Activated gamma-delta T cell (primary cell): ENCODE results near the gene IL13.
"Not testable (repeated sequence)": the region's sequence is repeated elsewhere in the genome, so short reads cannot be mapped to it uniquely, and the experiment has no call there.

ENCODE experiments used
- DNase-seq: peaks from one replicate; lab custom pipeline; 2025; lab: John Stamatoyannopoulos, UW
- total RNA-seq, 2 donors: gene quantifications; one replicate each; lab custom pipeline; 2026; lab: John Stamatoyannopoulos, UW

The IL13 gene
- total RNA-seq = 0.10 to 0.31 reads per million in 2 donors

- no peak for DNase-seq
Observed at GRCh38 chr5:132657676-132658380, at the start of gene IL13. IL13 (plus strand) TSS chr5:132658173; CDS start chr5:132658187, 14 bp downstream.

- DNase-seq = no peak
Observed at GRCh38 chr5:132611965-132612364, 46.0 kb upstream of the IL13 start.

- no peak for DNase-seq
Observed at GRCh38 chr5:132612846-132613245, 45.1 kb upstream of the IL13 start.

- no peak for DNase-seq
Observed at GRCh38 chr5:132621699-132622098, 36.3 kb upstream of the IL13 start.

GRCh38 chr5:132622608-132623007 lies 35.4 kb upstream of the IL13 start:
- no peak for DNase-seq

- no peak for DNase-seq
Observed at GRCh38 chr5:132627470-132627869, 30.5 kb upstream of the IL13 start.

GRCh38 chr5:132628814-132629213 lies 29.2 kb upstream of the IL13 start:
- no peak for DNase-seq

GRCh38 chr5:132629230-132629944 lies 28.6 kb upstream of the IL13 start:
- no peak for DNase-seq

GRCh38 chr5:132633587-132633986 lies 24.4 kb upstream of the IL13 start:
- DNase-seq = not testable (repeated sequence)

- no peak for DNase-seq
Observed at GRCh38 chr5:132635873-132636272, 22.1 kb upstream of the IL13 start.

GRCh38 chr5:132637241-132637640 lies 20.7 kb upstream of the IL13 start:
- DNase-seq = no peak

GRCh38 chr5:132639706-132640130 lies 18.3 kb upstream of the IL13 start:
- DNase-seq = no peak

- DNase-seq = no peak
Observed at GRCh38 chr5:132640613-132641012, 17.4 kb upstream of the IL13 start.

GRCh38 chr5:132641241-132641723 lies 16.7 kb upstream of the IL13 start:
- DNase-seq = no peak

- DNase-seq = no peak
Observed at GRCh38 chr5:132641841-132642240, 16.1 kb upstream of the IL13 start.

- no peak for DNase-seq
Observed at GRCh38 chr5:132644177-132644576, 13.8 kb upstream of the IL13 start.

GRCh38 chr5:132646583-132647266 lies 11.2 kb upstream of the IL13 start:
- DNase-seq = no peak

- DNase-seq = no peak
Observed at GRCh38 chr5:132647473-132647872, 10.5 kb upstream of the IL13 start.

GRCh38 chr5:132648355-132648754 lies 9.6 kb upstream of the IL13 start:
- DNase-seq = no peak

- DNase-seq = no peak
Observed at GRCh38 chr5:132651838-132652469, 6.0 kb upstream of the IL13 start.

- DNase-seq = no peak
Observed at GRCh38 chr5:132653716-132654115, 4.3 kb upstream of the IL13 start.
